ENCODE data around the gene NBPF6.
"Not testable (repeated sequence)": the region's sequence is repeated elsewhere in the genome, so short reads cannot be mapped to it uniquely, and the experiment has no call there.

Gene NBPF6

DNA sequence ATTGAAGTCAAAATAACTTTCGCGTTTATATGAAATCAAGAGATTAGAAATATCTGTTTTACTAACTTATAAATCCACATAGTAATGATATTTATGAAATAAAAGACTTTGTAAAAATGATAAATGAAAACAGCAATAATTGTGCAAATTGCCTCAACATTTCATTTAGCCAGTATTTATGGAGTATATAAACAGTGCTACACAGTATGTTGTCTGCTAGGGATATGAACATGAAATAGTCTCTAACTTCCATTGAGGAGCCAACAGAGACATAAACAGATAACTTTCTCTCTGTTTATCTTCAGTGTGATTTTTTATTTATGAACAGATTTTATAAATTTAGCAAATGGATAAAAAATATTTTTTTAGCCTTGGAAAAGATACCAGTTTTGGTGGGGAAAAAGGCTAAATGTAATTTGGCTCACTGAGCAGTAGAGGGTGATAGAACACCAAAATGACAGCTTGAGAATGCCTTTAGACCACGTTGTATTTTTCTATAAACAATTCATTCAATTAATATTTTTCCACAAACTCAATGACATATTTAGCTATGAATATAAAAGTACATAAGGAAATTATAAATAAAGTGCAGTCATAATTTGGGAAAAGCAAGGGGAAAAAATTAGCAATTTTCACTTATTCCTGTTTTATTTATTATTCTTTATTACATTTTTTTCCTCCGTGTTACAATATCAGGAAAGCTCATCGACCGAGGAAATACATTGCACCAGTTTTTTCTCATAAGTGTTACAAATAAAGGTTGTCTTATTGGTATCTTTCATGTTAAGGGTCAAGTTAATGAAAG is 62.3 kb downstream of the NBPF6 start:
- DNase-seq = no peak
- no peak overlapping the region for H3K27ac ChIP-seq

DNA sequence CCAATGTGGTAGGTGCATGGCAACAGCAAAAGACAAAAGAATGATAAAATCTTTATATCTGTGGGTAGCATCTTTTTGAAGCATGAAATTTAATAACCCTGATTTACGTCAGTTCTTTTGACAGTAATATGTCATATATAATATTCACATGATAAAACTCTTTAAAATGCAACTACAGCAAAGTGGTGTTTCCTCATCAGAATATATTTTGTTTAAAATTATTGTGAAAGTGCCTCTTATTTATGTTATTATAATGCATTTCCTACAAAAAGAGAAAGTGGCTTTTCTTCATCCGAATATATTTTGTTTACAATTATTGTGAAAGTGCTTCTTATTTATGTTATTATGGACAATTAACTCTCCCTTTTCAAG is 62.9 kb downstream of the NBPF6 start:
- no peak for DNase-seq
- TF ChIP-seq, protein P1, sequence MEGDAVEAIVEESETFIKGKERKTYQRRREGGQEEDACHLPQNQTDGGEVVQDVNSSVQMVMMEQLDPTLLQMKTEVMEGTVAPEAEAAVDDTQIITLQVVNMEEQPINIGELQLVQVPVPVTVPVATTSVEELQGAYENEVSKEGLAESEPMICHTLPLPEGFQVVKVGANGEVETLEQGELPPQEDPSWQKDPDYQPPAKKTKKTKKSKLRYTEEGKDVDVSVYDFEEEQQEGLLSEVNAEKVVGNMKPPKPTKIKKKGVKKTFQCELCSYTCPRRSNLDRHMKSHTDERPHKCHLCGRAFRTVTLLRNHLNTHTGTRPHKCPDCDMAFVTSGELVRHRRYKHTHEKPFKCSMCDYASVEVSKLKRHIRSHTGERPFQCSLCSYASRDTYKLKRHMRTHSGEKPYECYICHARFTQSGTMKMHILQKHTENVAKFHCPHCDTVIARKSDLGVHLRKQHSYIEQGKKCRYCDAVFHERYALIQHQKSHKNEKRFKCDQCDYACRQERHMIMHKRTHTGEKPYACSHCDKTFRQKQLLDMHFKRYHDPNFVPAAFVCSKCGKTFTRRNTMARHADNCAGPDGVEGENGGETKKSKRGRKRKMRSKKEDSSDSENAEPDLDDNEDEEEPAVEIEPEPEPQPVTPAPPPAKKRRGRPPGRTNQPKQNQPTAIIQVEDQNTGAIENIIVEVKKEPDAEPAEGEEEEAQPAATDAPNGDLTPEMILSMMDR (IDR thresholded peaks at IDR 0.05; ENCODE audit: low read depth, low read length) = no peak
- H3K36me3 ChIP-seq = no peaks in the 10 kb centered on the region
- H3K4me3 ChIP-seq (ENCODE audit: low read depth, low read length) = no peak overlapping the region
- no peaks in the 10 kb centered on the region for H3K9me3 ChIP-seq (ENCODE audit: severe bottlenecking)
- H3K27me3 ChIP-seq (ENCODE audit: insufficient read depth, low read depth, severe bottlenecking) = no peaks in the 10 kb centered on the region
- no peak overlapping the region for H3K27ac ChIP-seq

More for the DNA sequence above, 62.3 kb downstream of the NBPF6 start:
- H3K36me3 ChIP-seq = no peaks in the 10 kb centered on the region
- no peaks in the 10 kb centered on the region for H3K27me3 ChIP-seq (ENCODE audit: insufficient read depth, low read depth, severe bottlenecking)
- H3K9me3 ChIP-seq (ENCODE audit: severe bottlenecking) = no peaks in the 10 kb centered on the region
- TF ChIP-seq, protein P1 (IDR thresholded peaks at IDR 0.05; ENCODE audit: low read depth, low read length) = peak; percentile 56
- H3K4me3 ChIP-seq (ENCODE audit: low read depth, low read length) = no peak overlapping the region

GRCh38 chr1:108513914-108514313 is 63.8 kb downstream of the NBPF6 start:
- H3K36me3 ChIP-seq; H3K27me3 ChIP-seq (ENCODE audit: insufficient read depth, low read depth, severe bottlenecking); H3K9me3 ChIP-seq (ENCODE audit: severe bottlenecking); H3K27ac ChIP-seq; H3K4me3 ChIP-seq (ENCODE audit: low read depth, low read length); DNase-seq: not testable (repeated sequence)

- not testable (repeated sequence) for H3K36me3 ChIP-seq; H3K4me3 ChIP-seq (ENCODE audit: low read depth, low read length); H3K27ac ChIP-seq; H3K27me3 ChIP-seq (ENCODE audit: insufficient read depth, low read depth, severe bottlenecking); H3K9me3 ChIP-seq (ENCODE audit: severe bottlenecking)
- peak; percentile 20 for DNase-seq
Measured at GRCh38 chr1:108517301-108517897, 67.3 kb downstream of the NBPF6 start.

Measured in WERI-Rb-1 (cell line).